ENCODE results near the gene EXOC3L4. TPM values are rescaled to one million over a fixed set of nuclear protein-coding genes. Genes with fewer than 3 reads are reported as not detected.

Gene EXOC3L4
- total and polyA plus RNA-seq, 2 donors (not counting 1 experiment from before 2014, with no cell fraction given): not detected

- Mint-ChIP-seq H3K27ac (no peak overlapping the region), H3K4me1 (no peaks in the 10 kb centered on the region), H3K4me3 (no peak overlapping the region), H3K9me3 (ENCODE audit: insufficient read depth) (no peaks in the 10 kb centered on the region), H3K27me3 (peaks cover 3% of the 10 kb centered on the region)
- Histone ChIP-seq H3K4me1 (ENCODE audit: control insufficient read depth in 2 of 2, insufficient read depth in 2 of 2, low read length in 2 of 2) (no peaks in the 10 kb centered on the region), H3K4me2 (replicated peaks; ENCODE audit: low read depth, low read length, poor library complexity, severe bottlenecking) (no peak overlapping the region), H3K9me3 (ENCODE audit: control extremely low read depth in 1 of 3, control insufficient read depth in 2 of 3, insufficient read depth in 1 of 3, low read length in 2 of 3) (no peaks in the 10 kb centered on the region), H3K9ac (ENCODE audit: low read length) (no peak overlapping the region), H3K27me3 (replicated peaks in 1 of 4; ENCODE audit: control extremely low read depth in 1 of 4, control insufficient read depth in 3 of 4, insufficient read depth in 4 of 4, low read length in 3 of 4) (no peaks in the 10 kb centered on the region), H3K27ac (ENCODE audit: low read length in 2 of 2) (no peak overlapping the region), H4K20me1 (ENCODE audit: control insufficient read depth, insufficient read depth, low read length, poor library complexity, severe bottlenecking) (no peaks in the 10 kb centered on the region), H3K4me3 (ENCODE audit: control extremely low read depth in 1 of 5, extremely low read depth in 1 of 5, insufficient read depth in 1 of 5, low read depth in 2 of 5, low read length in 4 of 5) (no peak overlapping the region), H3K79me2 (ENCODE audit: control insufficient read depth, insufficient read depth, low read length) (no peaks in the 10 kb centered on the region), H2AFZ (ENCODE audit: insufficient read depth, low read depth, low read length, poor library complexity, severe bottlenecking) (no peak overlapping the region), H3K36me3 (replicated peaks in 1 of 2; ENCODE audit: control extremely low read depth in 1 of 2, control insufficient read depth in 1 of 2, extremely low read depth in 1 of 2, insufficient read depth in 2 of 2, low read length in 1 of 2) (no peaks in the 10 kb centered on the region)
- TF ChIP-seq, protein P1, sequence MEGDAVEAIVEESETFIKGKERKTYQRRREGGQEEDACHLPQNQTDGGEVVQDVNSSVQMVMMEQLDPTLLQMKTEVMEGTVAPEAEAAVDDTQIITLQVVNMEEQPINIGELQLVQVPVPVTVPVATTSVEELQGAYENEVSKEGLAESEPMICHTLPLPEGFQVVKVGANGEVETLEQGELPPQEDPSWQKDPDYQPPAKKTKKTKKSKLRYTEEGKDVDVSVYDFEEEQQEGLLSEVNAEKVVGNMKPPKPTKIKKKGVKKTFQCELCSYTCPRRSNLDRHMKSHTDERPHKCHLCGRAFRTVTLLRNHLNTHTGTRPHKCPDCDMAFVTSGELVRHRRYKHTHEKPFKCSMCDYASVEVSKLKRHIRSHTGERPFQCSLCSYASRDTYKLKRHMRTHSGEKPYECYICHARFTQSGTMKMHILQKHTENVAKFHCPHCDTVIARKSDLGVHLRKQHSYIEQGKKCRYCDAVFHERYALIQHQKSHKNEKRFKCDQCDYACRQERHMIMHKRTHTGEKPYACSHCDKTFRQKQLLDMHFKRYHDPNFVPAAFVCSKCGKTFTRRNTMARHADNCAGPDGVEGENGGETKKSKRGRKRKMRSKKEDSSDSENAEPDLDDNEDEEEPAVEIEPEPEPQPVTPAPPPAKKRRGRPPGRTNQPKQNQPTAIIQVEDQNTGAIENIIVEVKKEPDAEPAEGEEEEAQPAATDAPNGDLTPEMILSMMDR (IDR thresholded peaks at IDR 0.05): no peak
- no peak for TF ChIP-seq EZH2 (IDR thresholded peaks at IDR 0.05; ENCODE audit: borderline replicate concordance, insufficient read depth, low read depth, low read length, poor library complexity, severe bottlenecking)
- intact Hi-C loops (cut with micrococcal nuclease): no loop called here
- ATAC-seq (ENCODE audit: low read depth) (no peak), DNase-seq (no peak)
- ChIA-PET POLR2A (no interaction called here), CTCF (no interaction called here)
- WGBS (ENCODE audit: insufficient coverage): 97% methylated on average over 9 of the region's 9 CpGs
Measured at GRCh38 chr14:103131580-103131979, 37.1 kb downstream of the EXOC3L4 start.

DNA sequence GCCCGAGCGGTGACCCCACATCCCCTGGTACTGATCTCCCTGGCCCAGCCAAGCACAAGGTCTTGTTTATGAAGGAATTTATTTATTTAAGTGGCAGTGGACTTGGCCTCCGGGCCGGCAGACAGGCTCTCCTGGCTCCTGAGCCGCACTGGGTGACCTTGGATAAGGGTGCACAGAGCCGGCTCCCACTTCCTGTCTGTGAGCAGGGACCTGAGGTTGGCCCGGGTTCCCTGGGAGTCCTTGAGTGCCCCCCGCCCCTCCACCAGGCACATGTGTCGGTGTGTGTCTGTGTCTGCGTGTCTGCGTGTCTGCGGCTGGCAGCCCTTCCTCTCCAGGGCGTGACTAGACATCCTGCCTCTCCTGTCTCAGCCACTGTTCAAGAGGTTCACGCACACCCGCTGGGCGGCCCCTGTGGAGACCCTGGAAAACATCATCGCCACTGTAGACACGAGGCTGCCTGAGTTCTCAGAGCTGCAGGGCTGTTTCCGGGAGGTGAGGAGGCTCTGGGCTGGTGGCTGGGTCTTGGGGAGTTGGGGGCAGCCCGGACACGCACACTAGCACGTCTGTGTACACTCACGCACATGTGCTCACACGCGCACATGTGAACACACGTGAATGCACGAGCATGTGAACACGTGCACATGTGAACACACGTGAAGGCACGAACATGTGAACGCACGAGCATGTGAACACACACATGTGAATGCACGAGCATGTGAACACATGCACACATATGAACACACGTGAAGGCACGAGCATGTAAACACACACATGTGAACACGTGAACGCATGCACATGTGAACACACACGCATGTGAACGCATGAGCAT, 38.1 kb downstream of the EXOC3L4 start:
- Mint-ChIP-seq H3K27ac (no peak overlapping the region), H3K9me3 (ENCODE audit: insufficient read depth) (no peaks in the 10 kb centered on the region), H3K4me1 (no peaks in the 10 kb centered on the region), H3K4me3 (no peak overlapping the region), H3K27me3 (peaks cover 4% of the 10 kb centered on the region)
- no peak overlapping the region for H3K4me2 ChIP-seq (replicated peaks; ENCODE audit: low read depth, low read length, poor library complexity, severe bottlenecking)
- CTCF ChIA-PET: no interaction called here
- no peaks in the 10 kb centered on the region for H3K4me1 ChIP-seq (ENCODE audit: control insufficient read depth in 2 of 2, insufficient read depth in 2 of 2, low read length in 2 of 2)
- WGBS (ENCODE audit: insufficient coverage): 88% methylated on average over 38 of the region's 39 CpGs
- ATAC-seq (ENCODE audit: low read depth): no peak
- no peak overlapping the region for H3K9ac ChIP-seq (ENCODE audit: low read length)
- no peak overlapping the region for H3K27ac ChIP-seq (ENCODE audit: low read length in 2 of 2)
- no peak overlapping the region for H2AFZ ChIP-seq (ENCODE audit: insufficient read depth, low read depth, low read length, poor library complexity, severe bottlenecking)
- no peaks in the 10 kb centered on the region for H3K79me2 ChIP-seq (ENCODE audit: control insufficient read depth, insufficient read depth, low read length)
- no peak overlapping the region for H3K4me3 ChIP-seq (ENCODE audit: control extremely low read depth in 1 of 5, extremely low read depth in 1 of 5, insufficient read depth in 1 of 5, low read depth in 2 of 5, low read length in 4 of 5)
- no peaks in the 10 kb centered on the region for H3K27me3 ChIP-seq (replicated peaks in 1 of 4; ENCODE audit: control extremely low read depth in 1 of 4, control insufficient read depth in 3 of 4, insufficient read depth in 4 of 4, low read length in 3 of 4)
- H4K20me1 ChIP-seq (ENCODE audit: control insufficient read depth, insufficient read depth, low read length, poor library complexity, severe bottlenecking): no peaks in the 10 kb centered on the region
- POLR2A ChIA-PET: no interaction called here
- no peak for TF ChIP-seq EZH2 (IDR thresholded peaks at IDR 0.05; ENCODE audit: borderline replicate concordance, insufficient read depth, low read depth, low read length, poor library complexity, severe bottlenecking)
- TF ChIP-seq, protein P1 (IDR thresholded peaks at IDR 0.05): no peak
- DNase-seq: no peak
- no peaks in the 10 kb centered on the region for H3K36me3 ChIP-seq (replicated peaks in 1 of 2; ENCODE audit: control extremely low read depth in 1 of 2, control insufficient read depth in 1 of 2, extremely low read depth in 1 of 2, insufficient read depth in 2 of 2, low read length in 1 of 2)
- intact Hi-C loops (cut with micrococcal nuclease): no loop called here
- no peaks in the 10 kb centered on the region for H3K9me3 ChIP-seq (ENCODE audit: control extremely low read depth in 1 of 3, control insufficient read depth in 2 of 3, insufficient read depth in 1 of 3, low read length in 2 of 3)

Data from B cell (primary cell).